ENCODE measurements around the gene ITIH1. TPM values are rescaled to one million over a fixed set of nuclear protein-coding genes. Genes with fewer than 3 reads are reported as not detected.

Gene ITIH1
- total RNA-seq, 1 experiment from 2014 or later: 0.47 TPM

DNA sequence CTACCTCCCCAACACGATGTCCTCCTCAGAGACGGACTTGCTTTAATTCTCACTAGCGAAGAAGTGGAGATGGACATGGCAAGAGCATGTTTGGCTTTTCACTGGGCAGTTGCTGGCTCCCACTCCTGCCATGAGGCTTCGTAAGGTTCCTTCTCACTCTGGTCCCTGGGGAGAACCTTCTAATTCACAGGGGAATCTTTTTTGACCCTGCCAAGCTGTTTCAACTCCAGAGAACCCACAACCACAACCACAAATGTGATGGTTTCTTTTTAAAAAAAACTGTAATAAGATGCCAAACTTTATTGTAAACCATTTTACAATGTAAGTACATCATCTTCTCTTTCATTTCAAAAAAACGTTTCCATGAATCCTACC, 59.1 kb downstream of the ITIH1 start:
- intact Hi-C loops (cut with micrococcal nuclease; ENCODE audit: unreplicated experiment): no loop called here
- CTCF ChIA-PET: interaction anchor here (1.1 kb wide), 1 partner anchor 9 kb away, joined by 3 read pairs; no protein-coding TSS in a partner anchor
- H3K27me3 Mint-ChIP-seq (ENCODE audit: unreplicated experiment): no peaks in the 10 kb centered on the region

DNA sequence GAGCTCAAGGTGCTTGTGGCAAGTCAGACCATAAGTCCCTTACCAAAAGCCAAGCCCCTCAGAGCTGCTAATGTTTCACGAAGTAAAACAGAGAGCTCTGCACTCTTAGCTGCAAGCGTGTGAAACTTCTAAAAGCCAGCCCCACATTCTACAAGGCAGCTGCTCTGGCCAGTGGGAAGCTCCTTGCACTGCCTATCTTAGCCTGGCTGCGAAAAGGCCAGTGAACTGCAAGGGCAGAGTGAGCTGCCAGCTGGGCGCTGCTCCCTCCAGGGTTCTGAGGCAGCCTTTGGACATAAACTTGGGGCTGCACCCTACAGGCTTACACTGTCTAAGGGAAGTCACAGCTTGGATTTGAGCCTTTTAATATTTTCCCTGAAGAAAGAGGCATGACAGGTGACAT, 59.6 kb downstream of the ITIH1 start:
- H3K27ac Mint-ChIP-seq (ENCODE audit: unreplicated experiment): no peak overlapping the region
- no TSS peak for BruUV-seq (replicated peaks)
- CTCF ChIA-PET: interaction anchor here (0.5 to 1.1 kb wide), 2 partner anchors 10 to 44 kb away, joined by 3 to 4 read pairs; no protein-coding TSS in a partner anchor

More for the DNA sequence above, 59.1 kb downstream of the ITIH1 start:
- Mint-ChIP-seq H3K4me3 (ENCODE audit: low read depth, unreplicated experiment) (no peak overlapping the region), H3K4me1 (ENCODE audit: low read depth, unreplicated experiment) (peaks cover 3% of the 10 kb centered on the region), H3K9me3 (ENCODE audit: low read depth, unreplicated experiment) (no peaks in the 10 kb centered on the region), H3K36me3 (ENCODE audit: insufficient read depth, unreplicated experiment) (no peaks in the 10 kb centered on the region), H3K27ac (ENCODE audit: unreplicated experiment) (no peak overlapping the region)
- no peak for DNase-seq
- TF ChIP-seq, protein P1, sequence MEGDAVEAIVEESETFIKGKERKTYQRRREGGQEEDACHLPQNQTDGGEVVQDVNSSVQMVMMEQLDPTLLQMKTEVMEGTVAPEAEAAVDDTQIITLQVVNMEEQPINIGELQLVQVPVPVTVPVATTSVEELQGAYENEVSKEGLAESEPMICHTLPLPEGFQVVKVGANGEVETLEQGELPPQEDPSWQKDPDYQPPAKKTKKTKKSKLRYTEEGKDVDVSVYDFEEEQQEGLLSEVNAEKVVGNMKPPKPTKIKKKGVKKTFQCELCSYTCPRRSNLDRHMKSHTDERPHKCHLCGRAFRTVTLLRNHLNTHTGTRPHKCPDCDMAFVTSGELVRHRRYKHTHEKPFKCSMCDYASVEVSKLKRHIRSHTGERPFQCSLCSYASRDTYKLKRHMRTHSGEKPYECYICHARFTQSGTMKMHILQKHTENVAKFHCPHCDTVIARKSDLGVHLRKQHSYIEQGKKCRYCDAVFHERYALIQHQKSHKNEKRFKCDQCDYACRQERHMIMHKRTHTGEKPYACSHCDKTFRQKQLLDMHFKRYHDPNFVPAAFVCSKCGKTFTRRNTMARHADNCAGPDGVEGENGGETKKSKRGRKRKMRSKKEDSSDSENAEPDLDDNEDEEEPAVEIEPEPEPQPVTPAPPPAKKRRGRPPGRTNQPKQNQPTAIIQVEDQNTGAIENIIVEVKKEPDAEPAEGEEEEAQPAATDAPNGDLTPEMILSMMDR (IDR thresholded peaks at IDR 0.05; ENCODE audit: unreplicated experiment): no peak
- no TSS peak for BruUV-seq (replicated peaks)

DNA sequence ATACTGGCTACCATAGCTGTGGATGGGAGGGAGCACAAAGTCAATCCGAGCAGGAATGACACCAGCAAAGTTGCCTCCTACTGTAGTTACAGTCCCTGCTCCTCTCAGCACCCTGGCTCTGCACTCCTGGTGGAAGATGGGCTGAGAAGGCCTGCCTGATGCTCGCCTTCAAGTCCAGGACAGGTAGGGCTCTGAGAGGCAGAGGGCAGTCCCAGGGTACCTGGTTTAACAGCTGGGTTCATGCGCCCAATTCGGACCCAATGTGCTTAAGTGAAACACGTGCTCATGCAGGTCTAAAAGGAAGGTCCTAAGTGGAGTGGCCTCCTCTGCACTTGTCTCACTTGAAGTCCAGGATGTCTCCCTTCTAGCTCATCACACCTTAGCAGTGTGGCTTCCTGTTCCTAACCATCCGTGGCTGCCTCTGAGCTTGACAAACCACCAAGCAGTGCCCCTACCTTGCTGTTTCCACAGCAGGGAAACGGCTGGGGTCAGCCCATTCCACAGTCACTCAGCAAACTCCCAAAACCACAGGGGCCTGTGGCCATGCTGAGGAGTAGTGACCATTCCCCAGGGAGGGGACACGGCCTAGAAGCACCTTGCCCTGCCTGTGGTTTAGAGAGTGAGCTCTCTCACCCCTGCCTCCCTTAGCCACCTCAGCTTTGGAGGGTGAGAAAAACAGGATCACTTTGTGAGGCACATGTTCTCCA, 61.3 kb downstream of the ITIH1 start:
- Mint-ChIP-seq H3K4me1 (ENCODE audit: low read depth, unreplicated experiment) (no peaks in the 10 kb centered on the region), H3K27me3 (ENCODE audit: unreplicated experiment) (no peaks in the 10 kb centered on the region), H3K9me3 (ENCODE audit: low read depth, unreplicated experiment) (no peaks in the 10 kb centered on the region), H3K4me3 (ENCODE audit: low read depth, unreplicated experiment) (no peak overlapping the region), H3K36me3 (ENCODE audit: insufficient read depth, unreplicated experiment) (no peaks in the 10 kb centered on the region), H3K27ac (ENCODE audit: unreplicated experiment) (no peak overlapping the region)
- no TSS peak for BruUV-seq (replicated peaks)
- TF ChIP-seq, protein P1 (IDR thresholded peaks at IDR 0.05; ENCODE audit: unreplicated experiment): no peak
- no peak for DNase-seq
- intact Hi-C loops (cut with micrococcal nuclease; ENCODE audit: unreplicated experiment): no loop called here
- CTCF ChIA-PET: no interaction called here

More for the DNA sequence above, 59.6 kb downstream of the ITIH1 start:
- H3K36me3 Mint-ChIP-seq (ENCODE audit: insufficient read depth, unreplicated experiment): no peaks in the 10 kb centered on the region
- DNase-seq: no peak
- no peaks in the 10 kb centered on the region for H3K27me3 Mint-ChIP-seq (ENCODE audit: unreplicated experiment)
- no peaks in the 10 kb centered on the region for H3K9me3 Mint-ChIP-seq (ENCODE audit: low read depth, unreplicated experiment)
- H3K4me1 Mint-ChIP-seq (ENCODE audit: low read depth, unreplicated experiment): no peaks in the 10 kb centered on the region
- no peak overlapping the region for H3K4me3 Mint-ChIP-seq (ENCODE audit: low read depth, unreplicated experiment)
- TF ChIP-seq, protein P1 (IDR thresholded peaks at IDR 0.05; ENCODE audit: unreplicated experiment): no peak
- intact Hi-C loops (cut with micrococcal nuclease; ENCODE audit: unreplicated experiment): no loop called here

DNA sequence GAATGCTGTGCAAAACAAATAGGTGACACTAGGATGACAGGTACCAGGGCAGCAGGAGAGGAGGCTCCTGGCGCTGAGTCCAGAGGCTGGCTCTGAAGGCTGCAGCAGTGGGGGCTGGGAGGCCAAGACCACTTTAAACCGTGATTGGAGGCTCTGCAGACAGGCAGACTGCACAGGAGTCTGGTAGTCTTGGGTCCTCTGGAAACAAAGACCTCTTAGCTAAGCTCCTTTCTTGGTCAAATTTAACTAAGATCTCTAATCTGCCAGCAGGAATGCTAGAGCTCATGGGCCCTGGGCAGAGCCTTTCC, 61.8 kb downstream of the ITIH1 start:
- no peaks in the 10 kb centered on the region for H3K36me3 Mint-ChIP-seq (ENCODE audit: insufficient read depth, unreplicated experiment)
- no peaks in the 10 kb centered on the region for H3K27me3 Mint-ChIP-seq (ENCODE audit: unreplicated experiment)
- intact Hi-C loops (cut with micrococcal nuclease; ENCODE audit: unreplicated experiment): no loop called here
- H3K9me3 Mint-ChIP-seq (ENCODE audit: low read depth, unreplicated experiment): no peaks in the 10 kb centered on the region
- BruUV-seq (replicated peaks): no TSS peak
- DNase-seq: no peak
- H3K4me1 Mint-ChIP-seq (ENCODE audit: low read depth, unreplicated experiment): no peaks in the 10 kb centered on the region
- no peak overlapping the region for H3K4me3 Mint-ChIP-seq (ENCODE audit: low read depth, unreplicated experiment)
- CTCF ChIA-PET: no interaction called here
- TF ChIP-seq, protein P1 (IDR thresholded peaks at IDR 0.05; ENCODE audit: unreplicated experiment): no peak
- H3K27ac Mint-ChIP-seq (ENCODE audit: unreplicated experiment): no peak overlapping the region
